ENCODE data around the gene SMCO3.

DNA sequence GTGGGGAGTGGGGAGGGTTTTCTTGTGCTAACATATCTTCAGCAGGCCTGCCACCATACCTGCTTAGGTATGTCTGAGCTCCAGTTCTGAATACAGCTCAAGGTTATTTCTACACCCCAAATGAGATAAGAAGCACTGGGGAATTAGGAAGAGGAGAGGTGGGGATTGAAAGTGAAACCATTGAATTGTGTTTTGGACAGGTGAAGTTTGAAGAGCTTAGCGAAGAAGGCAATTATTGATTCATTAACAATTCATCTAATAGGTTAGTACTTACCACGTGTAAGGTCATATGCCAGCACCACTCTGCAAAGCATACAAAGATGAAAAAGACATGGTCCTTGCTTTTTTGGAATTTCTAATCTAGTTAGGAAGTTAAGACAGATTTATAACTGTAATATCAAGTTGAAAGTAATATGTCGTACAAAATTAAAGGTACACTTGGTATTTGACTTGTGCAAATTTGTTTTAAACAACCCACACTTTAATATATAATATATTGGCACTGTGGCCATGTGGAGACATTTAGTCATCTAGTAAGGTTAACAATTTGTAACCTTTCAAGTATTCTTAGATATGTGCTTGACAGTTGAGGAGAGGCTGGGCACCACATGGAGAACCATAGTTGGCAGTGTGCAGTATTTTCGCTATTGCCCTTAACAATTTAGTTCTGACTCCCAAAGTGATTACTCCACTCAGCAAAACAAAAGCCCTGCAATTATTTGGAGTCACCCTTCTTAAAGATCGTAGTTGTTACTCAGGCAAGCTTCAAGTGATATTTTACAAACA is 3.6 kb downstream of the SMCO3 start:
- TF ChIP-seq, protein P1, sequence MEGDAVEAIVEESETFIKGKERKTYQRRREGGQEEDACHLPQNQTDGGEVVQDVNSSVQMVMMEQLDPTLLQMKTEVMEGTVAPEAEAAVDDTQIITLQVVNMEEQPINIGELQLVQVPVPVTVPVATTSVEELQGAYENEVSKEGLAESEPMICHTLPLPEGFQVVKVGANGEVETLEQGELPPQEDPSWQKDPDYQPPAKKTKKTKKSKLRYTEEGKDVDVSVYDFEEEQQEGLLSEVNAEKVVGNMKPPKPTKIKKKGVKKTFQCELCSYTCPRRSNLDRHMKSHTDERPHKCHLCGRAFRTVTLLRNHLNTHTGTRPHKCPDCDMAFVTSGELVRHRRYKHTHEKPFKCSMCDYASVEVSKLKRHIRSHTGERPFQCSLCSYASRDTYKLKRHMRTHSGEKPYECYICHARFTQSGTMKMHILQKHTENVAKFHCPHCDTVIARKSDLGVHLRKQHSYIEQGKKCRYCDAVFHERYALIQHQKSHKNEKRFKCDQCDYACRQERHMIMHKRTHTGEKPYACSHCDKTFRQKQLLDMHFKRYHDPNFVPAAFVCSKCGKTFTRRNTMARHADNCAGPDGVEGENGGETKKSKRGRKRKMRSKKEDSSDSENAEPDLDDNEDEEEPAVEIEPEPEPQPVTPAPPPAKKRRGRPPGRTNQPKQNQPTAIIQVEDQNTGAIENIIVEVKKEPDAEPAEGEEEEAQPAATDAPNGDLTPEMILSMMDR (IDR thresholded peaks at IDR 0.05; ENCODE audit: insufficient read depth, low read length, poor library complexity, severe bottlenecking), result no peak
- TF ChIP-seq EZH2phosphoT487 (conservative IDR thresholded peaks at IDR 0.05; ENCODE audit: low read length), result no peak

Measured in SU-DHL-6 (cell line).